HCT116 (cell line): ENCODE measurements around the gene GALNT18. TPM values are rescaled to one million over a fixed set of nuclear protein-coding genes. Genes with fewer than 3 reads are reported as not detected.

ENCODE experiments used
- ATAC-seq: fragments of 200-7000 bp; cut with Tn5 transposase; 2 replicates; pipeline ENCODE4 v1.9.1; 2020; ENCODE audit warnings: mild to moderate bottlenecking, moderate library complexity
- BruUV-seq: library from RNA; stranded (reverse); fragments of 400-500 nt; replicated peaks from 2 replicates; lab custom pipeline; 2021; lab: Mats Ljungman, UMichigan
- CTCF ChIA-PET: fragments of 300-600 bp; sonication (Branson Sonifier 250); formaldehyde crosslinking; loops from one replicate; lab custom pipeline; 2021; ENCODE audit warnings: antibody characterized with exemption; lab: Charles Lee
- POLR2A ChIA-PET: fragments of 300-600, 350-600 bp; sonication (Branson Sonifier 250); formaldehyde crosslinking; loops from one replicate; lab custom pipeline; 2021; ENCODE audit warnings: antibody characterized with exemption; lab: Charles Lee
- RAD21 ChIA-PET, 2 experiments: fragments of 300-600 bp; sonication (Branson Sonifier 250); formaldehyde crosslinking; loops; one replicate each; lab custom pipeline; 2023; ENCODE audit warnings: low total read pairs in 2 of 2; ENCODE audit not compliant: uncharacterized antibody in 2 of 2, unreplicated experiment in 2 of 2, low non-redundant PET in 1 of 2; lab: Charles Lee
- DNase-seq: peaks from one replicate; pipeline ENCODE4 v3.0.0-alpha.2; 2010; ENCODE audit warnings: low read depth, low spot score
- H2AFZ ChIP-seq: fragments of 200-600 bp; shearing (Covaris generic), sonication (generic); 2 replicates; pipeline ENCODE4 v1.6.1; 2017; ENCODE audit warnings: low read depth, mixed run types, mixed read lengths, antibody characterized with exemption, low read length; ENCODE audit not compliant: poor library complexity, severe bottlenecking
- H3K27ac ChIP-seq: 2 replicates; pipeline ENCODE4 v1.5.1; 2012; ENCODE audit warnings: low read depth, low read length
- H3K27me3 ChIP-seq: fragments of 200-600 bp; sonication (generic); 2 replicates; pipeline ENCODE4 v1.6.1; 2016; ENCODE audit warnings: mixed run types, low read length, mixed read lengths; ENCODE audit not compliant: insufficient read depth
- H3K36me3 ChIP-seq, 2 experiments: fragments of 200-500 bp in 1 of 2; fragments of 200-600 bp in 1 of 2; sonication (Bioruptor generic) in 1 of 2; sonication (generic) in 1 of 2; 2 replicates each; pipeline versions ENCODE4 v1.5.1 to v1.6.1; 2014 to 2016; ENCODE audit warnings: low read length in 2 of 2, inconsistent platforms in 1 of 2, mixed read lengths in 1 of 2, mixed run types in 1 of 2; ENCODE audit not compliant: insufficient read depth in 2 of 2, control insufficient read depth in 1 of 2
- H3K4me1 ChIP-seq, 2 experiments: fragments of 200-600 bp in 1 of 2; sonication (generic) in 1 of 2; 2 replicates each; pipeline versions ENCODE4 v1.5.1 to v1.6.1; 2012 to 2017; ENCODE audit warnings: low read length in 2 of 2, inconsistent platforms in 1 of 2, mild to moderate bottlenecking in 1 of 2, mixed read lengths in 1 of 2, mixed run types in 1 of 2, moderate library complexity in 1 of 2; ENCODE audit not compliant: insufficient read depth in 2 of 2, control insufficient read depth in 1 of 2
- H3K4me2 ChIP-seq: fragments of 200-600 bp; sonication (generic); 2 replicates; pipeline ENCODE4 v1.6.1; 2017; ENCODE audit warnings: mixed run types, low read length, mixed read lengths
- H3K4me3 ChIP-seq, 2 experiments: fragments of 200-600 bp in 1 of 2; sonication (generic) in 1 of 2; replicated peaks in 1 of 2; 2 replicates each; pipeline ENCODE4 v1.5.1; 2011 to 2016; ENCODE audit warnings: low read length in 2 of 2, control low read depth in 1 of 2, low read depth in 1 of 2, mild to moderate bottlenecking in 1 of 2, mixed read lengths in 1 of 2, mixed run types in 1 of 2
- H3K79me2 ChIP-seq: fragments of 200-600 bp; sonication (generic); 2 replicates; pipeline ENCODE4 v1.6.1; 2017; ENCODE audit warnings: mild to moderate bottlenecking, mixed run types, low read length, moderate library complexity, mixed read lengths; ENCODE audit not compliant: insufficient read depth
- H3K9ac ChIP-seq: fragments of 200-600 bp; sonication (generic); 2 replicates; pipeline ENCODE4 v1.6.1; 2016; ENCODE audit warnings: low read length, mixed read lengths
- H3K9me2 ChIP-seq: fragments of 200-600 bp; sonication (generic), shearing (Covaris generic); 2 replicates; pipeline ENCODE4 v1.6.1; 2017; ENCODE audit warnings: mixed run types, mild to moderate bottlenecking, moderate library complexity; ENCODE audit not compliant: insufficient read depth
- H3K9me3 ChIP-seq, 2 experiments: fragments of 200-500 bp in 1 of 2; fragments of 200-600 bp in 1 of 2; sonication (Bioruptor generic) in 1 of 2; sonication (generic) in 1 of 2; 2 replicates each; pipeline ENCODE4 v1.6.1; 2014 to 2017; ENCODE audit warnings: low read length in 2 of 2, mixed read lengths in 2 of 2, inconsistent platforms in 1 of 2, low read depth in 1 of 2, mild to moderate bottlenecking in 1 of 2, mixed run types in 1 of 2, moderate library complexity in 1 of 2; ENCODE audit not compliant: control insufficient read depth in 1 of 2, insufficient read depth in 1 of 2
- H4K20me1 ChIP-seq: fragments of 200-600 bp; sonication (generic), shearing (Covaris generic); 2 replicates; pipeline ENCODE4 v1.6.1; 2017; ENCODE audit warnings: mixed run types, mild to moderate bottlenecking, moderate library complexity; ENCODE audit not compliant: insufficient read depth
- ATF3 ChIP-seq: IDR thresholded peaks from 2 replicates; pipeline ENCODE4 v1.6.1; 2012
- EZH2phosphoT487 ChIP-seq: fragments of 200-600 bp; IDR thresholded peaks from 2 replicates; pipeline ENCODE4 v1.6.1; 2018; ENCODE audit warnings: antibody characterized with exemption, borderline replicate concordance
- TCF7L2 ChIP-seq: IDR thresholded peaks from 2 replicates; pipeline ENCODE4 v1.7.0; 2011; ENCODE audit warnings: borderline replicate concordance, inconsistent platforms; ENCODE audit not compliant: insufficient read depth, insufficient read length; ENCODE audit errors: extremely low read depth
- ZBTB33 ChIP-seq: IDR thresholded peaks from 2 replicates; pipeline ENCODE4 v1.6.1; 2011; ENCODE audit warnings: mild to moderate bottlenecking, low read length, moderate library complexity; ENCODE audit not compliant: insufficient replicate concordance; ENCODE audit errors: extremely low read depth
- ZNF274 ChIP-seq: fragments of 200-500 bp; sonication (Bioruptor generic); IDR thresholded peaks from 2 replicates; pipeline ENCODE4 v1.6.1; 2014; ENCODE audit warnings: mild to moderate bottlenecking, low read depth, low read length, inconsistent platforms
- intact Hi-C: fragments of 100-400 bp; cut with micrococcal nuclease; formaldehyde crosslinking; loops from 2 replicates; pipeline ENCODE4 v1.10.0; 2022
- total RNA-seq: library from RNA; stranded (reverse); gene quantifications from one replicate; pipeline ENCODE4 v1.2.1, GENCODE V29; 2021; ENCODE audit not compliant: unreplicated experiment

Gene GALNT18
- total RNA-seq, 1 experiment from 2014 or later: 19.9 TPM

- TF ChIP-seq ZBTB33: no peak
These were observed 194.3 kb downstream of the GALNT18 start (continued) for GRCh38 chr11:11427542-11427941.

- H4K20me1 ChIP-seq: no peaks in the 10 kb centered on the region
- no peaks in the 10 kb centered on the region for H3K9me2 ChIP-seq
- H3K9ac ChIP-seq: no peak overlapping the region
- H3K4me3 ChIP-seq: no peak overlapping the region
- intact Hi-C loops: no loop called here
- POLR2A ChIA-PET: no interaction called here
- no peak for TF ChIP-seq ZNF274
- no peak for TF ChIP-seq EZH2phosphoT487
- no peak for TF ChIP-seq TCF7L2
- TF ChIP-seq ATF3: no peak
- no peaks in the 10 kb centered on the region for H3K79me2 ChIP-seq
- no peaks in the 10 kb centered on the region for H3K9me3 ChIP-seq
- H3K27ac ChIP-seq: no peak overlapping the region
- no peaks in the 10 kb centered on the region for H3K27me3 ChIP-seq
- no peak overlapping the region for H3K4me2 ChIP-seq
- H3K36me3 ChIP-seq: no peaks in the 10 kb centered on the region
- BruUV-seq: no TSS peak
- ATAC-seq (no peak), DNase-seq (no peak)
- CTCF ChIA-PET: no interaction called here
- no peak overlapping the region for H2AFZ ChIP-seq
- H3K4me1 ChIP-seq: peaks cover 0 to 8% of the 10 kb centered on the region in 2 experiments; a peak in 1 of 4 replicates
- RAD21 ChIA-PET: no interaction called here
These were observed 194.7 kb downstream of the GALNT18 start for GRCh38 chr11:11427140-11427539.
